IPS-15b (cell line): ENCODE data around the gene OR10A6.

Experiments
- H3K27me3 ChIP-seq: one replicate; pipeline ENCODE4 v1.6.1; 2013; ENCODE audit warnings: low read length; ENCODE audit not compliant: control insufficient read depth, insufficient read depth
- H3K36me3 ChIP-seq: one replicate; pipeline ENCODE4 v1.6.1; 2013; ENCODE audit warnings: low read length; ENCODE audit not compliant: control insufficient read depth, insufficient read depth
- H3K4me1 ChIP-seq: one replicate; pipeline ENCODE4 v1.6.1; 2013; ENCODE audit warnings: mild to moderate bottlenecking, low read length; ENCODE audit not compliant: control insufficient read depth, insufficient read depth
- H3K4me3 ChIP-seq: one replicate; pipeline ENCODE4 v1.5.1; 2013; ENCODE audit warnings: low read depth, low read length
- H3K9ac ChIP-seq: one replicate; pipeline ENCODE4 v1.6.1; 2013; ENCODE audit warnings: low read depth, mild to moderate bottlenecking, low read length
- H3K9me3 ChIP-seq: one replicate; pipeline ENCODE4 v1.6.1; 2013; ENCODE audit warnings: mild to moderate bottlenecking, low read length; ENCODE audit not compliant: control insufficient read depth, insufficient read depth

Gene OR10A6

DNA sequence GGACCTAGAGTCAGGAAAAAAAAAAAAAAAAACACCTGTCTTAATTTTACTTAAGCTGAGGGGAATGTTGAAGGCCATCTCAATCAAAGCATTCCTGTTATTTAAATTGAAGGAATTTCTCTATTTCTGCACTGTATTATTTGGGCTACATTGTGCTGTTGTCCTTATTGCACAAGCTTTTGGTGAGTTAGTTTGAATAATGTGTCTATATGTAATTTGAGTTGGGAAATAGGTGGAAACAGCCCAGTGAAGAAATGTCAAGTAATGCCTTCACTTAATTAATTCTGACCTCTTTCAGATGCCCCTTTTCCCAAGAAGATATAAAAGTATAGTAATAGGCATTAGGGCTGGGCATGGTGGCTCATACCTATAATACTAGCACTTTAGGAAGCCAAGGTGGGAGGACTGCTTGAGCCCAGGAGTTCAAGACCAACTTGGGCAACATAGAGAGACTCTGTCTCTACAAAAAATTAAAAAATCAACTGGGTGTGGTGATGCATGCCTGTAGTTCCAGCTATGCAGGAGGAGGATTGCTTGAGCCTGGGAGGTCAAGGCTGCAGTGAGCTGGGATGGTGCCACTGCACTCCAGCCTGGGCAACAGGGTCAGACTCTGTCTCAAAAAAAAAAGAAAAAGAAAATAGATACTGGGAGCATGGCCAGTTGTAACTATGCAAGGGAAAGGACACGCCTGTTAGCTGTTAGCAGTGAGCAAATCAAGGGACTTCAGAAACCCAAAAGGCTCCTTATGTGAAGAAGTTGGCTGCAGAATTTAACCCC is 34.9 kb downstream of the OR10A6 start:
- Histone ChIP-seq H3K4me1 (no peaks in the 10 kb centered on the region), H3K36me3 (no peaks in the 10 kb centered on the region), H3K9me3 (no peaks in the 10 kb centered on the region), H3K4me3 (no peak overlapping the region), H3K27me3 (no peaks in the 10 kb centered on the region), H3K9ac (no peak overlapping the region)

- Histone ChIP-seq H3K36me3 (no peaks in the 10 kb centered on the region), H3K27me3 (no peaks in the 10 kb centered on the region), H3K9ac (no peak overlapping the region), H3K4me3 (no peak overlapping the region), H3K4me1 (no peaks in the 10 kb centered on the region), H3K9me3 (no peaks in the 10 kb centered on the region)
Measured at GRCh38 chr11:7894251-7894650, 36.8 kb downstream of the OR10A6 start.

DNA sequence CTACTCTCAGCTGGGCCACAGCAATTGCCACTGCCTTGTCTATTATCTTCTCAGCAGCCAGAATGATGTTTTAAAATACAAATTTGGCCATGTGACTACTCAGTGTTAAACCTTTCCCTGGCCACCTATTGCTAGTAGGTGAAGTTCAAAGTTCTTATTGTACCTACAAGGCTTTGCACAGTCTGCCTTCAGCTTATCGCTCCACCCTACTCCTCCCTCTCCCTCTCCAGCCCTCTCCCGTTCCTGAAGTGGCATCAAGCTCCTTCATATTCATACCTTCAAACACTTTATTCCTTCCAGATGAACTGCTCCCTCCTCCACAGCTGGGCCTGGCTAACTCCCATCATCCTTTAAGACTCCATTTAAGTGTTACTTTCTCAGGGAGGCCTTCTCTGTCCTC is 37.3 kb downstream of the OR10A6 start:
- no peaks in the 10 kb centered on the region for H3K36me3 ChIP-seq
- H3K9ac ChIP-seq: no peak overlapping the region
- H3K4me3 ChIP-seq: no peak overlapping the region
- no peaks in the 10 kb centered on the region for H3K4me1 ChIP-seq
- no peaks in the 10 kb centered on the region for H3K27me3 ChIP-seq
- H3K9me3 ChIP-seq: no peaks in the 10 kb centered on the region

DNA sequence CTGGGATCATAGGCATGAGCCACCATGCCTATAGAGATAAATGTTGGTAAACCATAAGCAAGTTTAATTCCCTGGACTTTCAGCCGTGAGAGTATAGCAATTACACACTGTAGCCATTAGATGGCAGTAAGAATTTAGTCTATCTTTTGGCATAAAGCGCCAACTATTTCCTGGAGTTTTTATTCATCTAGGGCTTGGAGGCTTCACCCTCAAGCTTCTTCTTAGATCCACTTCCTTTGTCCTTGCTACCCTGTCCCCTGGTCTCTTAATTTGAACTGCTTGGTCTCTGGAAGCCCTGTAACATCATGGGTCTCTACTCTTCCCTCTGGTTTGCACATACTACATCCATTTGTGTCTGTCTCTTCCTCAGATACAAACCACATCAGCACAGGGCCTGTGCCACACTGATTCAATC is 38.2 kb downstream of the OR10A6 start:
- H3K9ac ChIP-seq: no peak overlapping the region
- H3K4me3 ChIP-seq: no peak overlapping the region
- no peaks in the 10 kb centered on the region for H3K9me3 ChIP-seq
- H3K36me3 ChIP-seq: no peaks in the 10 kb centered on the region
- H3K4me1 ChIP-seq: no peaks in the 10 kb centered on the region
- no peaks in the 10 kb centered on the region for H3K27me3 ChIP-seq

GRCh38 chr11:7892059-7892699 is 38.9 kb downstream of the OR10A6 start:
- no peak overlapping the region for H3K4me3 ChIP-seq
- no peaks in the 10 kb centered on the region for H3K4me1 ChIP-seq
- no peak overlapping the region for H3K9ac ChIP-seq
- no peaks in the 10 kb centered on the region for H3K9me3 ChIP-seq
- no peaks in the 10 kb centered on the region for H3K36me3 ChIP-seq
- no peaks in the 10 kb centered on the region for H3K27me3 ChIP-seq

- no peak overlapping the region for H3K9ac ChIP-seq
- H3K9me3 ChIP-seq: no peaks in the 10 kb centered on the region
- H3K36me3 ChIP-seq: no peaks in the 10 kb centered on the region
- no peak overlapping the region for H3K4me3 ChIP-seq
- H3K4me1 ChIP-seq: no peaks in the 10 kb centered on the region
- H3K27me3 ChIP-seq: no peaks in the 10 kb centered on the region
Measured at GRCh38 chr11:7890417-7891172, 40.5 kb downstream of the OR10A6 start.

GRCh38 chr11:7889985-7890384 is 41.1 kb downstream of the OR10A6 start:
- H3K36me3 ChIP-seq: no peaks in the 10 kb centered on the region
- H3K4me1 ChIP-seq: no peaks in the 10 kb centered on the region
- H3K9me3 ChIP-seq: no peaks in the 10 kb centered on the region
- H3K4me3 ChIP-seq: no peak overlapping the region
- H3K9ac ChIP-seq: no peak overlapping the region
- H3K27me3 ChIP-seq: no peaks in the 10 kb centered on the region

GRCh38 chr11:7882860-7883259 is 48.2 kb downstream of the OR10A6 start:
- H3K27me3 ChIP-seq: no peaks in the 10 kb centered on the region
- H3K9me3 ChIP-seq: no peaks in the 10 kb centered on the region
- no peak overlapping the region for H3K4me3 ChIP-seq
- H3K36me3 ChIP-seq: no peaks in the 10 kb centered on the region
- no peaks in the 10 kb centered on the region for H3K4me1 ChIP-seq
- no peak overlapping the region for H3K9ac ChIP-seq
